CD14-positive monocyte (primary cell): Measurements from ENCODE around the gene TTLL11. TPM values are rescaled to one million over a fixed set of nuclear protein-coding genes. Genes with fewer than 3 reads are reported as not detected.

Source experiments
- DNase-seq, 3 donors: peaks; one replicate each; pipeline ENCODE4 v3.0.0-alpha.2; 2011 to 2022
- H2AFZ ChIP-seq: 2 replicates; pipeline ENCODE4 v1.6.0; 2012; ENCODE audit warnings: mild to moderate bottlenecking, low read depth, low read length, inconsistent platforms; ENCODE audit not compliant: insufficient read depth, poor library complexity, severe bottlenecking
- H3K27ac ChIP-seq, 2 donors: 1 replicate in 1 of 2; 2 replicates in 1 of 2; pipeline ENCODE4 v1.5.1; 2012 to 2013; ENCODE audit warnings: low read length in 2 of 2, control low read depth in 1 of 2, inconsistent platforms in 1 of 2, low read depth in 1 of 2, mild to moderate bottlenecking in 1 of 2
- H3K27me3 ChIP-seq, 2 donors: one replicate each; pipeline versions ENCODE4 v1.6.0 to v1.6.1; 2011 to 2013; ENCODE audit warnings: low read length in 2 of 2; ENCODE audit not compliant: control insufficient read depth in 2 of 2, insufficient read depth in 2 of 2
- H3K36me3 ChIP-seq, 2 donors: replicated peaks in 1 of 2; 1 replicate in 1 of 2; 2 replicates in 1 of 2; pipeline versions ENCODE4 v1.5.1 to v1.6.1; 2012 to 2013; ENCODE audit warnings: low read length in 2 of 2, control low read depth in 1 of 2, inconsistent platforms in 1 of 2, mild to moderate bottlenecking in 1 of 2; ENCODE audit not compliant: insufficient read depth in 2 of 2, control insufficient read depth in 1 of 2
- H3K4me1 ChIP-seq, 2 donors: 1 replicate in 1 of 2; 2 replicates in 1 of 2; pipeline versions ENCODE4 v1.5.1 to v1.6.1; 2012 to 2013; ENCODE audit warnings: low read length in 2 of 2, control low read depth in 1 of 2, inconsistent platforms in 1 of 2, mild to moderate bottlenecking in 1 of 2, moderate library complexity in 1 of 2; ENCODE audit not compliant: insufficient read depth in 2 of 2, control insufficient read depth in 1 of 2
- H3K4me2 ChIP-seq: replicated peaks from 2 replicates; pipeline ENCODE3; 2012; ENCODE audit warnings: low read length, moderate library complexity, mild to moderate bottlenecking; ENCODE audit not compliant: poor library complexity, severe bottlenecking; ENCODE audit errors: extremely low read depth
- H3K4me3 ChIP-seq, 3 experiments: fragments of 200-600 bp in 1 of 3; sonication (generic) in 1 of 3; replicated peaks in 1 of 3; 1 replicate in 2 of 3; 2 replicates in 1 of 3; pipeline ENCODE4 v1.5.1; 2011 to 2013; ENCODE audit warnings: low read length in 3 of 3, mild to moderate bottlenecking in 3 of 3, control low read depth in 2 of 3, low read depth in 2 of 3, inconsistent platforms in 1 of 3, moderate library complexity in 1 of 3
- H3K79me2 ChIP-seq: 2 replicates; pipeline ENCODE4 v1.6.0; 2012; ENCODE audit warnings: mild to moderate bottlenecking, control low read depth, inconsistent platforms, low read length, moderate library complexity; ENCODE audit not compliant: insufficient read depth
- H3K9ac ChIP-seq: 2 replicates; pipeline ENCODE4 v1.6.0; 2017; ENCODE audit warnings: low read length, mild to moderate bottlenecking; ENCODE audit not compliant: insufficient read depth, poor library complexity, severe bottlenecking
- H3K9me3 ChIP-seq, 2 donors: replicated peaks in 1 of 2; 1 replicate in 1 of 2; 2 replicates in 1 of 2; pipeline versions ENCODE4 v1.5.1 to v1.6.1; 2012 to 2013; ENCODE audit warnings: low read length in 2 of 2, control low read depth in 1 of 2; ENCODE audit not compliant: control insufficient read depth in 1 of 2, insufficient read depth in 1 of 2
- H4K20me1 ChIP-seq: 2 replicates; pipeline ENCODE4 v1.6.0; 2012; ENCODE audit warnings: mild to moderate bottlenecking, low read length, control low read depth, moderate library complexity; ENCODE audit not compliant: insufficient read depth
- H3K27ac Mint-ChIP-seq, 7 donors: one replicate each; pipeline ENCODE4 v1.8.0; 2020; ENCODE audit warnings: mild to moderate bottlenecking in 7 of 7, mixed read lengths in 7 of 7, moderate library complexity in 6 of 7, inconsistent platforms in 2 of 7
- H3K27me3 Mint-ChIP-seq, 3 donors: one replicate each; pipeline ENCODE4 v1.8.0; 2021 to 2022; ENCODE audit warnings: low read depth in 3 of 3, mild to moderate bottlenecking in 3 of 3, mixed read lengths in 3 of 3, moderate library complexity in 3 of 3, inconsistent platforms in 1 of 3
- H3K36me3 Mint-ChIP-seq, 2 donors: one replicate each; pipeline ENCODE4 v1.8.0; 2020; ENCODE audit warnings: mixed read lengths in 2 of 2, inconsistent platforms in 1 of 2, mild to moderate bottlenecking in 1 of 2
- H3K4me1 Mint-ChIP-seq: one replicate; pipeline ENCODE4 v1.8.0; 2020; ENCODE audit warnings: mild to moderate bottlenecking, mixed read lengths
- H3K4me3 Mint-ChIP-seq, 2 donors: one replicate each; pipeline ENCODE4 v1.8.0; 2020; ENCODE audit warnings: mild to moderate bottlenecking in 2 of 2, mixed read lengths in 2 of 2, moderate library complexity in 1 of 2
- H3K9me3 Mint-ChIP-seq, 7 donors: one replicate each; pipeline ENCODE4 v1.8.0; 2020 to 2022; ENCODE audit warnings: mixed read lengths in 7 of 7, mild to moderate bottlenecking in 6 of 7, moderate library complexity in 6 of 7, inconsistent platforms in 2 of 7
- WGBS: methylation state at CpG from one replicate; pipeline ENCODE4 v1.1.5; 2013; ENCODE audit warnings: missing lambda C conversion rate; ENCODE audit not compliant: insufficient coverage; 5-methylcytosine and 5-hydroxymethylcytosine counted together
- intact Hi-C, 2 donors: fragments of 100-400 bp; cut with micrococcal nuclease; formaldehyde crosslinking; loops; one replicate each; pipeline versions ENCODE4 v1.15.0 to v1.15.1; 2023
- polyA plus RNA-seq, 3 donors: library from polyadenylated mRNA; depleted of rRNA in 1 of 3; unstranded in 2 of 3; stranded (reverse) in 1 of 3; fragments of 300-500 nt in 2 of 3; fragments of >200 nt in 1 of 3; fragmentation: Illumina TruSeq in 2 of 3; gene quantifications; 1 replicate in 2 of 3; 2 replicates in 1 of 3; pipeline ENCODE4 v1.2.3, GENCODE V29; 2012 to 2021
- TF ChIP-seq, protein P1 (sequence below): fragments of 200-600 bp; IDR thresholded peaks from one replicate; pipeline ENCODE4 v1.8.0; 2022; ENCODE audit warnings: antibody characterized with exemption, mild to moderate bottlenecking

Gene TTLL11
- polyA plus RNA-seq, 3 donors, result 2.9 to 3.5 (median 3.1) TPM

DNA sequence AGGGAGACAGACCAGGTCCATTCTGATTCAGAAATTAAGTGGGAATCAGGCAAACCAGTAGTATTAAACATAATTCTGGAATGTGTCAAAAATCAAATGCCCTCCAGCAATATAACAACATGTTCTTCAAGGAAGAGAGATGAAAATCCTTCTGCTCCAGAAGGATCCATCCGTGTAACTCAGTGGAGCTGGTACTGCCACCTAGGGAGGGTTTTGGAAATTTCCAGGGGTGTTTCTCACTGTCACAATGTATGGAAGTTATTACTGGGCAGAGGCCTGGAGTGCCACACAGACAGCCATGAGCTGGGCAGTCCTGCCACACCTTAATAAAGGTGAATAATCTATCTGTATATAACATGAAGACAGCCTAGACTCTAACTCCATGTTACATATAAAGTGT, 87.5 kb downstream of the TTLL11 start:
- Histone ChIP-seq H4K20me1 (no peaks in the 10 kb centered on the region), H3K9ac (no peak overlapping the region), H3K27ac (no peak overlapping the region), H3K4me3 (no peak overlapping the region), H3K79me2 (no peaks in the 10 kb centered on the region), H3K27me3 (no peaks in the 10 kb centered on the region), H3K36me3 (no peaks in the 10 kb centered on the region), H2AFZ (no peak overlapping the region), H3K4me1 (no peaks in the 10 kb centered on the region), H3K9me3 (no peaks in the 10 kb centered on the region), H3K4me2 (no peak overlapping the region)
- Mint-ChIP-seq H3K4me1 (no peaks in the 10 kb centered on the region), H3K9me3 (no peaks in the 10 kb centered on the region), H3K27ac (no peak overlapping the region), H3K27me3 (peaks cover 0 to 2% (median 0%) of the 10 kb centered on the region in 3 donors), H3K4me3 (no peak overlapping the region), H3K36me3 (no peaks in the 10 kb centered on the region)
- DNase-seq, result no peak
- intact Hi-C loops, result no loop called here
- TF ChIP-seq, protein P1, sequence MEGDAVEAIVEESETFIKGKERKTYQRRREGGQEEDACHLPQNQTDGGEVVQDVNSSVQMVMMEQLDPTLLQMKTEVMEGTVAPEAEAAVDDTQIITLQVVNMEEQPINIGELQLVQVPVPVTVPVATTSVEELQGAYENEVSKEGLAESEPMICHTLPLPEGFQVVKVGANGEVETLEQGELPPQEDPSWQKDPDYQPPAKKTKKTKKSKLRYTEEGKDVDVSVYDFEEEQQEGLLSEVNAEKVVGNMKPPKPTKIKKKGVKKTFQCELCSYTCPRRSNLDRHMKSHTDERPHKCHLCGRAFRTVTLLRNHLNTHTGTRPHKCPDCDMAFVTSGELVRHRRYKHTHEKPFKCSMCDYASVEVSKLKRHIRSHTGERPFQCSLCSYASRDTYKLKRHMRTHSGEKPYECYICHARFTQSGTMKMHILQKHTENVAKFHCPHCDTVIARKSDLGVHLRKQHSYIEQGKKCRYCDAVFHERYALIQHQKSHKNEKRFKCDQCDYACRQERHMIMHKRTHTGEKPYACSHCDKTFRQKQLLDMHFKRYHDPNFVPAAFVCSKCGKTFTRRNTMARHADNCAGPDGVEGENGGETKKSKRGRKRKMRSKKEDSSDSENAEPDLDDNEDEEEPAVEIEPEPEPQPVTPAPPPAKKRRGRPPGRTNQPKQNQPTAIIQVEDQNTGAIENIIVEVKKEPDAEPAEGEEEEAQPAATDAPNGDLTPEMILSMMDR, result no peak
- WGBS, result no CpG with 5 or more reads among the region's 1 CpG

DNA sequence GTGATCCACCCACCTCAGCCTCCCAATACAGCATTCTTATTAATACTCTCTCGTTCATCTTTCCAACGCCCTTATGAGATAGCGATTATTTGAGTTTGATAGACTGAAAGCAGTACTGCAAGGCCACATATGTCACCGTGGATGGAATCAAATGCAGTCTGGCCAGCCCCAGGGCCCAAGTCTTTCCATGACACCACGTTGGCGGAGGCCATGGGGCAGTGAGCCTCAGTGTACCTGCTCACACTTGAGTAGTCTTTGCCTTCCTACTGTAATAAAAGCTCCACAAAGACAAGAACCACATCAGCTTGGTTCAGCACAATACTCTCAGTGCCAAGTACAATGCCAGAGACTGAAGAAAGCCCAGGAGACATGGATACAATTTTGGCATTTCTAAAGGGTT, 88.5 kb downstream of the TTLL11 start:
- H3K9me3 Mint-ChIP-seq, result no peaks in the 10 kb centered on the region
- Histone ChIP-seq H3K79me2 (no peaks in the 10 kb centered on the region), H3K27me3 (no peaks in the 10 kb centered on the region), H3K4me1 (no peaks in the 10 kb centered on the region), H4K20me1 (no peaks in the 10 kb centered on the region), H2AFZ (no peak overlapping the region), H3K9ac (no peak overlapping the region), H3K36me3 (no peaks in the 10 kb centered on the region), H3K9me3 (no peaks in the 10 kb centered on the region), H3K4me2 (no peak overlapping the region), H3K4me3 (no peak overlapping the region), H3K27ac (no peak overlapping the region)
- intact Hi-C loops, result no loop called here
- H3K36me3 Mint-ChIP-seq, result no peaks in the 10 kb centered on the region
- peaks cover 0 to 2% (median 0%) of the 10 kb centered on the region in 3 donors for H3K27me3 Mint-ChIP-seq
- H3K4me1 Mint-ChIP-seq, result no peaks in the 10 kb centered on the region
- WGBS, result 87% methylated on average over 3 of the region's 6 CpGs
- no peak for DNase-seq
- no peak overlapping the region for H3K4me3 Mint-ChIP-seq
- no peak overlapping the region for H3K27ac Mint-ChIP-seq
- TF ChIP-seq, protein P1, result no peak
